GM19468 (cell line): ENCODE results near the gene PPIL1.
"Not testable (repeated sequence)": the region's sequence is repeated elsewhere in the genome, so short reads cannot be mapped to it uniquely, and the experiment has no call there.

Source experiments
- ATAC-seq: cut with Tn5 transposase; IDR thresholded peaks from one replicate; pipeline ENCODE4 v1.9.1; 2021; ENCODE audit warnings: mild to moderate bottlenecking, moderate library complexity, moderate number of reproducible peaks; ENCODE audit not compliant: unreplicated experiment; ENCODE audit errors: extremely low read depth

Gene PPIL1

DNA sequence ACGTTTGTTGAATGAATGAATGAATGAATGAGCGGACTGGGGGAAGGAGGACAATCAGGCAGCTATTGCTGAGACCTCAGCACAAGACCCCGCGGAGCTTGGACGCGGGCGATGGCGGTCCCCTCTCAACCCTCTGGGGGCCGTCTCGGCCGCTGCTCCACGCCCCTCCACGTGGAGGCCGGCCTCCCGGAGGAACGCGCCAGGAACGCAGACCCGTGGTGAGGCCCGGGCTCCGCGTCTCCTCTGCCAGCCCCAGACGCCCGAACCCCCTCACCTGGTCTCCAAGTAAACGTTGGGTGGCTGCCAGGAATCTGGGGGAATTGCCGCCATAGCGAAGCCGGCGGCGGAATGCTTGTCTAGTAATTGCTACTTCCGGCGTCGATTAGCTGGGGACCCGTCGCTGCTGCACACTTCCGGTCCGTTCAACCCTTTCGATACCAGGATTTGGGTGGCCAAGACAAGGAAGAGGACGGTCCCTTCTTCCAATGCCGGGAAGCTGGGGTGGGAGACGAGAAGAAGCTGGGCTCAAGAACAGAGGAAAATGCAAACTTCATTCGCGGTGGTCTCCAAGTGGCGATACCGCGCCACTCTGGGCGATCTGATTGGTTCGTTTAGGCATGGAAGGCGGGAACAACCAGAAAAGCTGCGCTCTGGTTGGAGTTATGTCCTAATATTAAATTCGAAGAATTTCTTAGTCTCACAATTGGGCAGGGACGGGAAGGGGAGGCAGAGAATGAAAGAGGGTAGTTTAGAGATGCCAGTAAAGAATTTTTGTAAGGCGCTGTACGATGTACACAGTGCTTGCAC, at the start of gene PPIL1:
TSS of gene PPIL1 (minus strand) at position 361 of the 807 bp plus-strand sequence. CDS start at position 330, 31 bp downstream.
- peak; percentile 48 for ATAC-seq

DNA sequence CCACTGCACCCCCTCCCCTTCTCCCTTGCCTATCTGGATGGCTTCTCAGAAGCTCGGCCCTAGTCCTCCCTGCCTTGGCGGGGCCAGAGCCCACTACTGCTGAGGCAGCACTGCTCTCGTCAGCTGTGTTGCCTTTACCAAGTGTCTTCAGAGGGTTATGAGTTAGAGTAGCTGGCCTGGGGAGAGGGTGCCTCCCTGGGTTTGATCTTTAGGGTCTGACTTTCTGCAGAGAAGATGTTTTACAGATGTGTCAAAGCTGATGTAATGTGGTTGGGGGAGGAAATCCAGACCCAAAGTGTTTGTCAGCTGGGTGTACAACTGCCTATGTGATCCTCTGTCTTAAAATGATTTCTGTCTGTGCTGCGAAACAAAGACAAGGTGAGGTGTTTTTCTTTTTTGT, 49.5 kb upstream of the PPIL1 start:
- ATAC-seq: no peak

GRCh38 chr6:36920546-36920945, 45.9 kb upstream of the PPIL1 start:
- no peak for ATAC-seq

GRCh38 chr6:36920049-36920448, 45.4 kb upstream of the PPIL1 start:
- ATAC-seq: no peak

DNA sequence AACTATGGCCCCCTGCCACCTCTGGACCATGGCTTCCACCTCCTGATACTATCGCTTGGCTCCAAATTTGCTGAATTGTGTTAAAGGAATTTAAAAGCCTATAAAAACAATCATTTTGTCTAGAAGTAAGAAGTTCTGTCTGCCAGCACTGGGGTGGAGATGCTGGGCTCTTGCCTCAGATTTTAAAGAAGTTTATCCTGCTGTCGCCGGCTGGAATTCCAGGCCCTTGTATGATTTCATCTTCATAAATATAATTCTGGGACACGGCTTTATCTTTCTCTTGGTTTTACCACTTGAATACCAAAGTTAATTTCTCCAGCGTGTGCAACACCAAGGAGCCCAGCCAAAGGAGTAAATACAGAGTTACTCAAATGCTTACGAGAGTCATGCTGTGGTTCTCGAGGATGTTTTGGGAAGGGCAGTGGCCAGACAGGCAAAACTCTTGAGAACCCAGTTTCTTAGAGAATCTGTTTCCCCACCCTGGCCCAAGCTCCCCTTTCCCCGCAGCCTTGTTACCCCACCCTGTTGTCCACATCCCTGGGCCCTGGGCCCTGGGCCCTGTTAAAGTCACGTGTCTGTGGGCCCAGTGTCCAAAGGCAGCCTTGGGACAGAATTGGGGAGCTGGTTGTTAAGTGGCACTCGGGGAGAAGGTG, 43.1 kb upstream of the PPIL1 start:
- no peak for ATAC-seq

DNA sequence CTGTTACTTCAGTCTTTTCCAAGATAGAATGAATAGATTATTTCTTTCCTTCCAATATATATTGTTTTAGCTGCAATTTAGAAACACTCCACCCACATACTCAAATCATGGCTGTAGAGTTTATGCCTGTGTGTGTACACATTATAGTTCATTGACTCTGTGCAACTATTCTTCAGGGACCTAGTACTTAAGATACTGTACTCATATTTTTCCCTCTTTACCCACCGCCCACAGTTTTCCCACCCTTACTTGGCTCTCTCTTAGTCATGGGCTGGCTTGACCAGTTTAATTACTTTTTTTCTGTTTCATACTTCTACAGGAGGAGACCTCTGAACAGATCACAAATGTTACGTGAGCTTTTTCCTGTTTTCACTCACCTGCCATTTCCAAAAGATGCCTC, 41.5 kb upstream of the PPIL1 start:
- ATAC-seq: no peak

DNA sequence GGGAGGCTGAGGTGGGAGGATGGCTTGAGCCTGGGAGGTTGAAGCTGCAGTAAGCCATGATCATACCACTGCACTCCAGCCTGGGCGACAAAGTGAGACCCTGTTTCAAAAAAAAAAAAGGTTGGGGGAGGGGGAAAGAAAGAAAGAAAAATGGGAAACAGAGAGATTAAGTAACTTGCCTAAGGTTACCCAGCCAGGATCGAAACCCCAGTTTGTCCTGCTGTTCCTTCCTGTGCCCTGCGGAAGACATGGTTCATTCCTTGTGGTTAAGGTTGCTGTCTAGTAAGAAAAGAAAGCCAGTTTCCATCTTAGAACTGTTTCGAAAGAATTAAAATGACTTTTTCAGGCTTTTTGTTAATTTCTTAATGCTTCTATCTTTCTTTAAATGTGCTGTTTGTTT, 41.0 kb upstream of the PPIL1 start:
- no peak for ATAC-seq

GRCh38 chr6:36914227-36914794, 39.7 kb upstream of the PPIL1 start:
- ATAC-seq: no peak

GRCh38 chr6:36913082-36913481, 38.5 kb upstream of the PPIL1 start:
- ATAC-seq: no peak

DNA sequence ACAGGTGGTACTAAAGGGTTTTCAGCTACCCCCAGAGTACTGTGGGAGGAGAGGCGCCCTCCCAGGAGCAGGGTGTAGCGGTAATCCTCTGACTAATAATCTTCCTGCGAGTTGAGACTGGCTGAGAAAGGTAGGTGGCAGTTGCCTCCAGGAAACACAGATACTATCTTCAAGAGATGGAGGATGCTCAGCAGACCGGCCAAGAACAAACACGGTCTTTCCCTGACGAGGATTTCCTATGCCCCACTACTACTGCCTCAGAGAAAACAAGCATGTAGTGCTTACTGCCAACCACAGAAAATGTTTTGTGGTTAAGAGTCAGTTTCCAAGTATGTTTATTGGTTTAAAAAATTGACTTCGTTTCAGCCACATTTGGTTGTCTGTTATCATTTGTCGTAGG, 38.0 kb upstream of the PPIL1 start:
- ATAC-seq: peak; percentile 72

DNA sequence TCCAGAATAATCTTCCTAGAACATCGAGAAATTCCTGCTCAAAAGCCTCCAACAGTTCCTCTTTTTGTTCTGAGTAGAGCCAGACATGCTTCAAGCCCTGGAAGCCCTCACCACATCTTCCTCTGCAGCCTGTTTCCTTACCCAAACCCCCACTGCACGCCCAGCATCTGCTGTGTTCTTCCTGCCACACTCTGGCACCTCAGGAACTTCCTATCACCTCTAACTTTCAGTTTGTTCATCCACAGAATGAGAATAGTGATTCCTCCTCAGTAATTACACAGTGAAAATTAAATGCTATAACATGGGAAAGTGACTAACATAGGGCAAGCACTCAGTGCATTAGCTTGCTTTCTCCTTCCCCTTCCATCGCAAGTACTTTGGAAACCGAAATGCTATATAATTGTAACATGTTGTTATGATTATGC, 37.4 kb upstream of the PPIL1 start:
- no peak for ATAC-seq

GRCh38 chr6:36908747-36909146, 34.1 kb upstream of the PPIL1 start:
- ATAC-seq: no peak

- ATAC-seq: no peak
Observed at GRCh38 chr6:36907781-36908180, 33.2 kb upstream of the PPIL1 start.

DNA sequence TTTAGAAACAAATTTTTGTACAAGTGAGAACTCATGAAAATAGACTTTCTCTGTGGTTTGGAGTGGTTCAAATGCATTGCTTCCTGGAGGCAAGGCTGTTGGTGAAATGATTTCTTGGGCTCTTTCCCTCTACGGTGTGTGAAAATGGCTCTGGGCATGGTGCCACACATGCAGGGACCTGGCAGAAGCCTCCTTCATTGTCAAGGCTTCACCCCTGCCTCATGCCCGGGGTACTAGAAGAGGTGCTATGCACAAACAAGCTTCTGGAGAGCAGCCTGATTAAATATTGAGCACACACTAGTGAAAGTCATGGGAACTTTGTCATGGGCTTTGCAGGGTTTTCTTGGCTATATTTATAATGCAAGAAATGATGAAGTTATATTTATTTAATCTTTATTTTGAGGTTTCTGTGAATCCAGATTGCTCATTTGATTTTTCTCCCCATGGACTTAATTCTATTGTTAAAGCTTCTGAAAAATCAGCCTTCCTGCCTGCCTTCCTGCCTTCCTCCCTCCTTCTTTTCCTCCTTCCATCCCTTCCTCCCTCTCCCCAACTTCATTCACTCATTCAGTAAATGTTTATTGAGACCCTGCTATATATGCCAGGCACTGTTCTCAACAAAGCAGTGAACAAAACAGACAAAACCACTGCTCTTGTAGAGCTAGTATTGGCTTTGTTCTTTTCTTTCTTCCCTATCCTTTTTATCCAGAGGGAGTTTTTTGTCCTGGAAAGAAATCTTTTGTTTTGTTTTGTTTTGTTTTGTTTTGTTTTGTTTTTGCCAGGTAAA, 32.1 kb upstream of the PPIL1 start:
- no peak for ATAC-seq

DNA sequence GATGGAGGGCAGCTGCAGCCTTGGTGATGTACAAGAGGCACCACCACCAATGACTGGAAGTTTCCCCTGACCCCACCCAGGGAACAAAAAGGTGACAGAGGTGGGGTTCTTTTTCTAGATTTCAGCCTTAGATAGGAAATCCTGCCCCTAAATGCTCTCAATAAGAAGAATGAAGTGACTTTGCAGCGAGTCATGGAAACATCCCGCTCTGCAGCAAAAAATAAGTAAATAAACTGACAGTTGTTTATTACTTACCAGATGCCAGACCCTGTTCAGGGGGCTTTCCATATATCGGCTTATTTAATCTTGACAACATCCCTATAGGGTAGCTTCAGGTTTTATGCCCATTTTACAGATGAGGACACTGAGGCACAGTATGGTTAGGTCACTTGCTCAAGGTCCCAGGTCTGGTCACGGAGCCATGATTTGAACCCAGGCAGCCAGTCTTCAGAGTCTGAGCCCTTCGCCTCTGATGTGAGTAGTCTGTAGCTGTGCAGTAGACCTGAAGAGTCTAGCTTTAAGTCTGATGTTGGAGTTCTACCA, 30.3 kb upstream of the PPIL1 start:
- ATAC-seq: no peak

DNA sequence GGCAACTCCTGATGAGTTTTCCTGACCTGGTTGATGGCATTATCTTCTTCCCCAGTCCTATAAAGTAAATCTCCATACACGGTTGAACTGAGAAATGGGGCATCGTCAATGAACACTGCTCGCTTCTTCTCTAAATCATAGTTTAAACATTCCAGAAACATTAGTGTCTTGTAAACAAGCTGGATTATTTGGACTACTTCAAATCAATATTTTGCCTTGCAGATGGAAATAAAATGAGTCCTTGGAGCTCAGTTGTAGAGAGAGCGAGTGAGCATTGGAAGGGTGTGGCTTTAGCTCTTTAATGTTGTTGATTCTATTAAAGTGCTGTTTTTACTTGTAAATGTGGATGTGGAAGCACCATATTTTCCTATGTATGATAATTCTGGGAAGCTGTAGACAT, 29.5 kb upstream of the PPIL1 start:
- no peak for ATAC-seq

DNA sequence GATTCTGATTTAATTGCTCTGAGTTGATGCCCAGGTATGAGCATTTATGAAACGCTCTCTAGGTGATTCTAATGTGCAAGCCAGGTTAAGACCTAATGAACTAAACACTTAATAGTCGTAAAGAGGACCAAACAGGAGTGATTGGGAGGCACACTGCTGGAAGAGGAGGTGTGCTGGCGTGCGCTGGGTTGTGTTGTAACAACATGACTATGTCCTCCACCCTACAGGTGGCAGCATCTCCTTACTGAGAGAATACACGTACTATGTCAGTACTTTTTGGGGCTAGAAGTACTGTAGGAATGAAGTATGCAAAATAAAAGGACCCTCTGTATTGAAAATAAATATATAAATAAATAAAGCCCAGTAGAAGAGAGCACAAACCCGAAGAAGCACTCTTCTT, 23.0 kb upstream of the PPIL1 start:
- ATAC-seq: no peak

- no peak for ATAC-seq
Observed at GRCh38 chr6:36893976-36894932, 19.7 kb upstream of the PPIL1 start.

GRCh38 chr6:36891153-36891552, 16.6 kb upstream of the PPIL1 start:
- not testable (repeated sequence) for ATAC-seq
